SW 1271 (cell line): Measurements from ENCODE around the gene TNNC2.
A peak's percentile ranks its signal among the peaks of the same experiment; 100 is the strongest.
"Not testable (repeated sequence)": the region's sequence is repeated elsewhere in the genome, so short reads cannot be mapped to it uniquely, and the experiment has no call there.

Source experiments
- DNase-seq, 2 experiments: peaks; one replicate each; lab custom pipeline; 2025; lab: John Stamatoyannopoulos, UW

TNNC2 gene

DNA sequence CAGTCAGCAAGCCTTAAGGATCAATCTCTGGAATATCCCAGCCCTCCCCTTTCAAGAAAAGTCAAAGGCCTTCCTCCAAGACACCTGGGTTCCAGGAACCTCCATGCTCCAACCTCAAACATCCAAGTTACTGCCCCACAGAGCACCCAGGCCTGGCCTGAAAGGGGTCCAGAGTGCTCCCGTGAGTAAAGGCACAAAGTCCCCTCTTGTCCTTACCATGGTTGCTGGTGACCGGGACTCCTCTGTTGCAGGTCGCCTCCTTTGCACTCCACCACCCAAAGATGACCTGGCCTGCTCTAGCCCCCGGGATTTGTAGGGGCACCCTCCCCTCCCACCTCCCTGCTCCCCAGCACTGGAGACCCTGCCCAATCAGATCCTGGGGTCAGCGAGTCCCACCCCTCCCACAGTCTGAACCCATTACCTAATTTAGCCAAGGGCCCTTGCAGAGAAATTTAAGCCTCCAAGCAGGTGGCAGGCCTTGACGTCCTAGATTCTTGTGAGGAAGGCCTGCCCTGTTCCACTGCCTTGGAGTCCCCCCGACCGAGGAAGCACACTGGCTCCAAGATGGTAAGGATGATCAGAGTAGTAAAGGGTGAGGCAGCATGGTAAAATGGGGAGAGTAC, at the start of gene TNNC2:
Gene TNNC2 (minus strand): TSS at position 283 of the 623 bp plus-strand sequence. CDS start 64 bp downstream, at position 219.
- DNase-seq: no peak

DNA sequence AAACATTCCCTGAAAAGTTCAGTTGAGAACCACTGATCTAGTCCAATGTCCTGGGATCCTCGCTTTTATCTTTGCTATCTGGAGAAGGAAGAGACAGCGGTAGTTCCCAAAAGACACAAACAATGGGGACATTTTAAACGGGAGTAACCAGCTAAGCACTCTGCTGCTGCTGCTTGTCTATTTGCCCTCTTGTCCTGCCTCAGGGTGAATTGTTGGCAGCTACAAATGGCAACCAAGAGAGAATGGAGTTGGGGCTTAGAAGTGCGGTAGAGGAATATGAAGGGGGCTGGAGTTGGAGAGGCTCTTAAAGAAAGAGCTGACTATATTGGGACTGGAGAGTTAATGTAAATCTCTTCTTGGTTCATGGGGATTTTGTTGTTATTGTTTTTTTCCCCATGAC, 47.5 kb upstream of the TNNC2 start:
- no peak for DNase-seq

DNA sequence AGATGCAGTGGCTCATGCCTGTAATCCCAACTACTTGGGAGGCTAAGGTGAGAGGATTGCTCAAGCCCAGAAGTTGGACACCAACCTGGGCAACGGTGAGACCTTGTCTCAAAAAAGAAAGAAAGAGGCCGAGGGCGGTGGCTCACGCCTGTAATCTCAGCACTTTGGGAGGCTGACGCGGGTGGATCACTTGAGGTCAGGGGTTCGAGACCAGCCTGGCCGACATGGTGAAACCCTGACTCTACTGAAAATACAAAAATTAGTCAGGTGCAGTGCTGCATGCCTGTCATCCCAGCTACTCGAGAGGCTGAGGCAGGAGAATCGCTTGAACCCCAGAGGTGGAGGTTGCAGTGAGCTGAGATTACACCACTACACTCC, 47.0 kb upstream of the TNNC2 start:
- not testable (repeated sequence) for DNase-seq

DNA sequence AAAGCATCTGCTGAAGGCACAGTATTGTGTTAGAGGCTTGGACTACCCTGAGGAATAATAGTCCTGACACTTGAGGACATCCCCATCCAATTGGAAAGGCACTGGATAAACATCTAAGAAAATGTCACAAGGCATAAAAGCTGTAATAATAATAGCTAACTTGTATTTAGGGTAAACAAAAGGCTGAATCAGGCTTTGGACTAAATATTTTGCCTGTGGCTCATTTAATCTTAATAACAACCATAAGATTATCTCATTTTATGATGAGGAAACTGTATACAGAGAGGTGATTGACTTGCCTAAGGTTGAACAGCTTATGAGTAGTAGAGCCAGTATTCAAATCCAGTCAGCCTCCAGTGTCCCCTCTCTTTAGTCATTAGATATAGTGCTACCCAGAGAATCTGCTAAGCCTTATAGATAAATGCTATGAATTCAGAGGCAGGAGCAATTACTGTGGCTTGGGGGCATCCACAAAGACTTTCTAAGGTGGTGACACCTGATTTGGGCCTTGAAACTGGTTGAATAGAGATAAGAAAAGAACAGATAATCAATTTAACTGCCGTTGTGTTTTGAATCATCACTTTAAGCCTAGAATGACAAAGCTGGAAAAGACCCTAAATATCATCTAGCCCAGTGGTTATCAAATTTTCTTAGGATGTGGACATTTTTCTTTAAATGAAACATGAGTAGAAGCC, 46.4 kb upstream of the TNNC2 start:
- no peak for DNase-seq

DNA sequence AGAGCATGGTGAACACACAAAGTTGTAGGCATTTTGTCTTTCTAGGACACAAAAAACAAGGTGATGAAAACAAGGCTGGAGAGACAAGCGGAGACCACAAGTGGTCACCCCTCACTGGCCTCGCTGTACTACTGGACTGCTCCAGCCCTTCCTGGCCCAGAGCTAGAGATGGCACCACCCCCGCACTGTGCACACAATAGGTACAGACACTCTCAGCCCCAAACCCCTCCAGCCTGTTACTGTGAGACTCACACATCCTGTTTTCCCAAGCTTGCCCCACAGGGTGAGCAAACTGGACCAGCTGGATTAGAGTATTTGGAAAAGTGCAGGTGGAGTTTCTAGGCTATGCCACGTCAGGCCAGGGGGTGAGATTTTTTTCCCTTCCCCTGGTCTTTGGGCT, 45.5 kb upstream of the TNNC2 start:
- DNase-seq: no peak

DNA sequence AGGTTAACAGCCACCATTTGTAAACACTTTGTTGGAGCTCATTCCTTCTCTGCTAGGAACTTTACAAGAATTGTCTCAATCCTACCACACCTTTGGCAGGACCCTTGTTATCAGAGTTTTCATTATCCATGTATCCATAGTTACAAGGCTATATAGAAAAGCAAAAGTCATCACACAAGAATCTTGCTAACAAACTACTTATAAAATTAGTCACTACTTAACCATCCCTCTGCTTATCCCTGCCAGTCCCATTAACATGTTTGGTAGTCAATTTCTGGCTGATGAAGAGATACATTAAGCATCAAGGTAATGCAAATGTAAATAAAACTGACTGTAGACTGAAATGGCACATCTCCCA, 40.7 kb upstream of the TNNC2 start:
- peak in 1 of 2 experiments; percentile 63 for DNase-seq

DNA sequence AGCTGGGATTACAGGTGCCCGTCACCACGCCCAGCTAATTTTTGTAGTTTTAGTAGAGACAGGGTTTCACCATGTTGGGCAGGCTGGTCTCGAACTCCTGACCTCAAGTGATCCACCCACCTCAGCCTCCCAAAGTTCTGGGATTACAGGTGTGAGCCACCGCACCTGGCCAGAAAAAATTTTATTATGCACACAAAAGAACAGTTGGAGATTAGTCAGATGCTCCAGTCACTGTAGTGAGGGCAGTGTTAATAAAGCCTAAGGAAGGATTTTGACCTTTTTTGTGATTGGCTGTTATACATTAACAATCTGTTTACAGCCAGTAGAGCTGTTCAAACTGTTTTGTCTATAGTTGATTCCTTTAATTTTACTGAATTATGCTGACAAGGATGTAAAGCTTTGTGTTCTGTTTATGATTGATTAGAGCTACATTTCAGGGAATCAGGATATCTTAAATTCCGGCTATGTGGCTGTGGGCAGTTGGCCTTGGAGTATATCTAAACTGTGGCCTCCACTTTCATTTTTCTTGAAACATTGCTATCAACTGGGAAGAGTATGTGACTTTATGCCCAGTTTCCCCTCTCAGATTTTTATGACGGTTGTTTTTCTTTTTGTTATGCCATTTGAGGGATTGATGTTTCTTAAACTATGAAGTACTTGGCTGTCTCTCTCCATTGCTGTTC, 40.2 kb upstream of the TNNC2 start:
- no peak for DNase-seq

DNA sequence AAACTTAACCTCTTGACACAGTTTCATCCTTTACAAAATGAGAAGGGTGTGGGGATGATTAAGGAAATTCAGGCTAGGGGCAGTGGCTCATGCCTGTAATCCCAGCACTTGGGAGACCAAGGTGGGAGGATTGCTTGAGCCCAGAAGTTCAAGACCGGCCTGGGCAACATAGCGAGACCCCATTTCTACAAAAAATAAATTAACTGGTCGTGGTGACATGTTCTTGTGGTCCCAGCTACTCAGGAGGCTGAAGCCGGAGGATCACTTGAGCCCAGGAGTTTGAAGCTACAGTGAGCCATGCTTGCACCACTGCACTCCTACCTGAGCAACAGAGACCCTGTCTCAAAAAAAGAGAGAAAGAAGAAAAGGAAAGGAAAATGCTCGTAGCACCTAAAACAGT, 39.3 kb upstream of the TNNC2 start:
- DNase-seq: no peak

DNA sequence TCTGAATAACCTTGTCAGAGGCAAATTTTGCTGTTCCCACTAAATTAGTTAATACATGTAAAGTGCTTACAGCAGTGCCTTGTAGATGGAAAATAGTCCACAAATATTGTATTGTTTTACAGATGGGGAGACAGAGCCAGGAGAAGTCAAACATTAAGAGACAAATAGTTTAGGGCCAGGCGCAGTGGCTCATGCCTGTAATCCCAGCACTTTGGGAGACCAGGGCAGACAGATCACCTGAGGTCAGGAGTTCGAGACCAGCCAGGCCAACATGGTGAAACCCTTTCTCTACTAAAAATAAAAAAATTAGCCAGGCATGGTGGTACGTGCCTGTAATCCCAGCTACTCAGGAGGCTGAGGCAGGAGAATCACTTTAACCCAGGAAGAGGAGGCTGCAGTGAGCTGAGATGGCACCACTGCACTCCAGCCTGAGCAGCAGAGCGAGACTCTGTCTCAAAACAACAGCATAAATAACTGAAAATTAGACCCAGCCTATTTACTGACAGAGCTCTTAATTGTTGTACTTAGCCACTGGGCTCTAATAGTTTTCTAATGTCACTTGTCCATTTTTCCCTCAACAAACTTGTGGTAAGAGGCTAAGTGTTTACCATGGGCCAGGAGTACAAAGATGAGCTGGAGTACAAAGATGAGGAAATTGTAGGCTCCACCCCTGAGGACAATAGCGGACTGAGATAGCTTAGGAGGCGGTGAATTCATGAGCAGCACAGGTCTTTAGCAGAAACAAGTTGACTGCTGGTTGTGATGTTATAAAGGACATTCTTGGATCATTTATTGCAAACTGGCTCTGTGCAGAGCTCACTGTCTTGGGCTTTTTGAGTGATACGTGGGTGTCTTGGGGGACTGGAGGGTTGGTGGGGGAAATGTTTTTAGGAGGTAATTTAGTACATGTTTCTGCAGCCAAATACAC, 36.7 kb upstream of the TNNC2 start:
- no peak for DNase-seq

DNA sequence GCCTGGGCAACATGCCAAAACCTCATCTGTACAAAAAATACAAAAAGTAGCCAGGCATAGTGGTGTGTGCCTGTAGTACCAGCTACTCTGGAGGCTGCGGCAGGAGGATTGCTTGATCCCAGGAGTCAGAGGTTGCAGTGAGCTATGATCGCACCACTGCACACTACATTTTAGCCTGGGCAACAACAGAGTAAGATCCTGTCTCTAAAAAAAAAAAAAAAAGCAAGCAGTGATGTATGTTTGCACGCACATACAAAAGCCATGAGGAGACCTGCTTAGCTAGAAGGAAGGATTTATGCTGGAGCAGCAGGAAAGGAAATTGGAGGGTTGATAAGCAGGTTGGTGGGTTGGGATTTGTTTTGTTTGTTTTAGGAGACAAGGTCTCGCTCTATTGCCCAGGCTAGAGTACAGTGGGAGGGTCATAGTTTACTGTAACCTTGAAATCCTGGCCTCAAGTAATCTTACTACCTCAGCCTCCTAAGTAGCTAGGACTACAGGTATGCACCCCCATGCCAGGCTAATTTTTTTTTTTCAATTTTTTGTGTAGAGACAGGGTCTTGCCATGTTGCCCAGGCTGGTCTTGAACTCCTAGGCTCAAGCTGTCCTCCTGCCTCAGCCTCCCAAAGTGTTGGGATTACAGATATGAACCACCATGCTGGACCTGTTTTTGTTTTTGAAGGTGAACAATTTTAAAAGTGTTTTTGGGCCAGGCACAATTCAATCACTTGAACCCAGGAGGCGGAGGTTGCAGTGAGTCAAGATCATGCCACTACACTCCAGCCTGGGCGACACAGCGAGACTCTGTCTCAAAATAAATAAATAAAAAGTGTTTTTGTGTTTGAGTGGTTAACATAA, 34.3 kb upstream of the TNNC2 start:
- DNase-seq: no peak

DNA sequence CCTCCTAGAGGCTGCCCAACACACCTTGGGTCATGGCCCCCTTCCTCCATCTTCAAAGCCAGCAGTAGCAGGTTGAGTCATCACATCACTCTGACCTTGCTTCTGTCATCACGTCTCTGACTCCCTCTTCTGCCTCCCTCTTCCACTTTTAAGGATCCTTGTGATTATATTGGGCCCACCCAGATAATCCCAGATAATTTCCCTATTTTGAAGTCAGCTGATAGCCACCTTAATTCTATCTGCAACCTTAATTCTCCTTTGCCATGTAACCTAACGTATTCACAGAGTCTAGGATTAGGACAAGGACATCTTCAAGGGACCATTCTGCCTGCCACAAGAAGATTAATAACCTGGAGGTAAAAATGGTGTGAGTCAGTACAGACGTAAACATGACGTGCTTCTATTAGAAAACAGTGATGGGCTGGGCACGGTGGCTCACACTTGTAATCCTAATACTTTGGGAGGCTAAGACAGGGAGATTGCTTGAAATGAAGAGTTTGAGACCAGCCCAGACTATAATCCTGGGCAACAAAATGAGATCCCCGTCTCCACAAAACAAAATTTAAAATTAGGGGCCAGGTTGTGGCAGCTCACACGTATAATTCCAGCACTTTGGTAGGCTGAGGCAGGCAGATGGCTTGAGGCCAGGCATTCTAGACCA, 33.6 kb upstream of the TNNC2 start:
- DNase-seq: no peak

DNA sequence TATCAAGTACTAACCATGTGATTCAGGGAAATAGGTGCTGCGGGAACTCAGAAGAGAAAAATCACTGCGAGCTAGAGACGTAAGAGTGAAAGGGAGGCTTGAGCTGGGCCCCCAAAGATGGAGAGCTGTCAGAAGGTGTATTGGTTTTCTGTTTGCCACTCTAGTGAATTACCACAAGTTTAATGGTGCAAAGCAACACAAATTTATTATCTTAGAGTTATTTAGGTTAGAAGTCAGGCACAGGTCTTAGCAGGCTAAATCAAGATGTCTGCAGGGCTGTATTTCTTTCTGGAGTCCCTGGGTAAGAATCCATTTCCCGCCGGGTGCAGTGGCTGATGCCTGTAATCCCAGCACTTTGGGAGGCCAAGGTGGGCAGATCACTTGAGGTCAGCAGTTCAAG, 32.8 kb upstream of the TNNC2 start:
- DNase-seq: no peak

DNA sequence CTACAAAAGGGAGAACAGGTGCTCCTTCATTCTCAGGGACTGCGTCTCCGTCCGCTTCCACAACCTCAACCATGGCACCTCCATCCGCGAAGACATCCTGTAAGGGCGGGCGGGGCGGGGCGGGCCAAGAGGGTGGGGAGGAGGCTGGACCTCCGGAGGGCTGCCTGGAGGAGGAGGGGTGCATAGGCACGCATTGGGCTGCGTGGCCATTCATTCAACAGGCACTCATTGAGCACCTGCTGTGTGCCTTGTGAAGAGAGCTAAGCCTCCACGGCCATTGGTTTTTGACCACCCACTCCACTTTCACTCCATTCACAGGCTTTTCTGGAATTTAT, 30.7 kb upstream of the TNNC2 start:
- no peak for DNase-seq

DNA sequence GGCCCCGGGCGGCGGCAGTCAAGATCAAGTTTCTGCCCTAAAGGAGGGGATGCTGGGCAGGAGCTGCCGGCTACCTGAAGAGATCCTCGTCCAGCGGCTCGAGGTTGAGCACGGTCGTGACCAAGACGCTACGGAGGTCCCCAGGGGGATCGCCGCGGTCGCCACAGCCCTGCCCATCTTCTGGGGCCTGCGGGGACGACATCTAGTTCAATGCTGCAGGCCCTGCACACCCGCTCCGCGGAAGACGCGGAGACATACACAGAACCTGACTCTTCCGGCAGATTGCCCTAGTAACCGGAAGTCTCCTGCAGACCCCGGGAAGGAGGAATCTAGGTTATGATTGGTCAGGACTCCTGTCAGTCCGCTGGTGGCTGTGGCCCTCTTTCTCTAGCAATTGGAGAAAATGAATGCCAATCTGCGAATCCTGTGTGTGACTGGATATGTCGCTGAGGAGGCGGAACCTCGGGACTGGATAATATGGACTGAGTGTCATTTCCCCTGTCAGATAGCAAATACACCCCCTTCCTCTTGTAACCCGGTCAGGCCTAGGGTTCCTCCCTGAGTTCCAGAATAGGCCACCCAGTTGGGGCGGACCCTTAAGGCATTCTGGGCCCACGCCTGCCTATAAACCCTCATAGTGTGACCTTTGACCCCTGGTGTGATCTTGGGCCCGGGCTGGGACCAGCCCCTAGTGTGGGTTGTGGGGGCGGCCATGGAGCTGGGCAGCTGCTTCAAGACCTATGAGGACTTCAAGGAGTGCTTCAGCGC, 30.2 kb upstream of the TNNC2 start, which contains the start of the genes ACOT8 and ZSWIM3:
Gene ACOT8 (minus strand): TSS at position 279 of the 768 bp plus-strand sequence. CDS start 77 bp downstream, at position 202.
Gene ZSWIM3 (plus strand): TSS at position 501 of the 768 bp plus-strand sequence. CDS start 212 bp downstream, at position 713.
- DNase-seq: peak; percentile 99 to 100

DNA sequence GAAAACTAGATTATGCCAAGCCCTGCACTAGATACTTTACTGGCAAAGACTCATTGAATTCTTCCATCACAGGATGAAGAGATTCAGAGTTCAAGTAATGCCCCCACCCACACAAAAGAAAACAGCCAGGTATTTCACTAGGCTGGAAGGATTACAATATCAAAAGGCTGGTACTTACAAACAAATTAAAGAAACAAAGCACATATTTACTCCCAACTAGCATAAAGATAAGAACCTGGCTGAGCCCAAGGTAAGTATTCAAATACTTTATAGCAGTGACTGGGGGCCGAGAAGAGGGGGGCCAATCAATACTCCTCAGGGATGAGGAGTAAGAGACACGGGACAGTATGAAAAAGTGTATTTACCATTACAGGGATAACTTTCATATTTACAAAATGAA, 26.4 kb upstream of the TNNC2 start:
- DNase-seq: no peak

DNA sequence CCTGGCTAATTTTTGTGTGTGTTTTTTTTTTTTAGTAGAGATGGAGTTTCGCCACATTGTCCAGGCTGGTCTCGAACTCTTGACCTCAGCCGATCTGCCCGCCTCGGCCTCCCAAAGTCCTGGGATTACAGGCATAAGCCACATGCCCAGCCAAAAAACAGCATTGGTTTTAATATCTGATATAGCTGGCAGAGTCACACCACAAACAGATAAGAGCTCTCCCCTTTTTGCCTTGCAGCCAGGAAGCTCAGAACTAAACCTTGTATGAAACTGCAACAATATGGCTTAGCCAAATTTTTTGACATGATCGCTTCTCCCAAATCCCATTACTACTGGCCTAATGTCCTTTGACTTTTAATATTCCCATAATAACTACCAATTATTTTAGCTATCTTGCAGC, 25.2 kb upstream of the TNNC2 start:
- no peak for DNase-seq

DNA sequence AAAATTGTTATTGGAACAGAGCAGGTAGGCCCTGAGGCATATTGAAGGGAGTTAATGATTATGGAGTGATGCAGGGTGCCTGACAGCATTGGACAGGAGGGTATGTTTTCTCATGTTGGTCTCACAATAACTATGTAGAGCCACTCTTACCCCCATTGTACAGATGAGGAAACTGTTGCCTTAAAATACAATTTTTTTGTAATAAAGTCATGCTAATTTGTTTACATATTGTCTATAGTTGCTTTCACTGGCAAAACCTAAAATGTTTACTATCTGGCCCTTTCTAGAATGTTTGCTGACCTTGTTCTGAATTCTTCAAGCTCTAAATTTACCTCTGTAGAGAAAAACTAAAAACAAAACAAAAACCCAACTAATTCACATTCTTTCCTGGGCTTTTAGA, 24.4 kb upstream of the TNNC2 start:
- no peak for DNase-seq

DNA sequence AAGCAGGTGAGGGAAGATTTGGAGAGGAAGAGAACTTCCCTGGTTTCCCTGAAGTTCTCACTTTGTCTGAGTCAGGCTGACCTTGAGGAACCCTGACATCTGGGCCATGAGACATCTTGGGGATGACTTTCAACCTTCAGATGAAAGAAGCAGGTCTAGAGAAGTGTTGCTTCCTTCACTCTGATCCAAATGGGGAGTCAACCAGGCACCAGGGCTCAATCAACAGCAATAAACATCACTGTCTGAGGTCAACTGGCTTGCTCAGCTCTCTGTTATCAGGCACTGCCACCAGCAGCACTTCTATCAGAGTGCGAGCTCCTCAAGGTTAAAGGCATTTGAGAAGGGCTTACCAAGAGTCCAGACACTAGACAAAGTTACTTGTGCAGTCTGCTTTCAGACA, 23.8 kb upstream of the TNNC2 start:
- no peak for DNase-seq

DNA sequence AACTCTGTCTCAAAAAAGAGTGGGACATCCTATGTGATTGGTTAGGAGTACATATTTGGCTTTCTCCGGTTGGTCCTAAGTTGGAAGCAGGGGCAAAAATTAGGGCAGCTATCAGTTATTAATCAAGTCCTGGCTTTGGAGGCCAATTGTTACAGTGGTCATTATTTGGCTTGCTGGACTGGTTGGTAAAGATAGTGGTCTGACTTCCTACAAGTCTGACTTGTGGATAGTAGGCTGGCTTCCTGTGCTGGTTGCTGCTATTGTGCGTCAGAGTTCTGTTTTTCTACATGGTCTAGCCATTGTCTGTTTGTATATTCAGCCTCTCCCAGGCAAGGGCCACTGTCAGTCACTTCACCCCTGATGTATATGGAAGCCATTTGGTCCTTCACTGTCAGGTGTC, 23.1 kb upstream of the TNNC2 start:
- DNase-seq: no peak

DNA sequence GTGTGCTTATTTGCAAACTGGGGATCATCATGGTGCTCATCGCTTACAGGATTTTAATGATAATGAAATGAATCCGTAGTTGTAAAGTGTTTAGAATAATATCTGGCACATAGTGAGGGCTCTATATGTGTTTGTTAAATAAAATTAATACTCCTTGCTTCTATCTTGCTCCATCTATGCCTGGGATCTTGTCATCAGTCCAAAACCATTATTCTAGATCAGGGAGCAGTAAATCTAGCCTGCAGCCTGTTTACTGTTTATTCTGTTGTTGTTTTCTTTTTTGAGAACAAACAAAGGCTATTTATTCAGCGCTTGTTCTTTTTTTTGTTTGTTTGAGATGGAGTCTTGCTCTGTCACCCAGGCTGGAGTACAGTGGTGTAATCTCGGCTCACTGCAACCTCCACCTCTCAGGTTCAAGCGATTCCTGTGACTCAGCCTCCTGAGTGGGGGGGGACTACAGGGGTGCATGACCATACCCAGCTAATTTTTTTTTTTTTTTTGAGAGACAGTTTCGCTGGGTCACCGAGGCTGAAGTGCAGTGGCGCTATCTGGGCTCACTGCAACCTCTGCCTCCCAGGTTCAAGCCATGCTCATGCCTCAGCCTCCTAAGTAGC, 22.0 kb upstream of the TNNC2 start:
- DNase-seq: no peak
